ENCODE results near the gene TPST2. TPM values are rescaled to one million over a fixed set of nuclear protein-coding genes. Genes with fewer than 3 reads are reported as not detected.

TPST2 gene
- polyA plus RNA-seq, 3 donors: 21.7 to 29.3 (median 27.6) TPM

GRCh38 chr22:26479792-26480610 lies 109.9 kb downstream of the TPST2 start:
- no peak for DNase-seq (ENCODE audit: low read depth in 3 of 3, low spot score in 2 of 3)

GRCh38 chr22:26479043-26479791 lies 110.7 kb downstream of the TPST2 start:
- no peak for DNase-seq (ENCODE audit: low read depth in 3 of 3, low spot score in 2 of 3)

DNA sequence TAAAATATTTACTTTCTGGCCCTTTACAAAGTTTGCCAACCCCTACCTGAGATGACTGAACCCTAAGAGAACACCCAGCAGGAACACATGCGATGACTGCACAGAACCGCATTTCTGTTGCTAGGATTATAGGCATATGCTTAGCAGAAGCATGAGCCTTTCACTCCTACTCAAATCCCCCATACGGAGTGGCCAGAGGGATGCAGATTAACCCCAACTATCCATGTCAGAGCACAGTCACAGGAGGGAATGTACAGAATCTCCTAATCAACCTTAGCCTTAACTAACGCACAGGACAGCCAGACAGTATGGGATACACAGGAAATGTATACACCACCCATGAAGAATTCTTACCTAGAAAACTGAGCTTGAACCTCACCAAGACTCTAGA lies 112.6 kb downstream of the TPST2 start:
- no peak for DNase-seq (ENCODE audit: low read depth in 3 of 3, low spot score in 2 of 3)

GRCh38 chr22:26476705-26477340 lies 113.1 kb downstream of the TPST2 start:
- no peak for DNase-seq (ENCODE audit: low read depth in 3 of 3, low spot score in 2 of 3)

DNA sequence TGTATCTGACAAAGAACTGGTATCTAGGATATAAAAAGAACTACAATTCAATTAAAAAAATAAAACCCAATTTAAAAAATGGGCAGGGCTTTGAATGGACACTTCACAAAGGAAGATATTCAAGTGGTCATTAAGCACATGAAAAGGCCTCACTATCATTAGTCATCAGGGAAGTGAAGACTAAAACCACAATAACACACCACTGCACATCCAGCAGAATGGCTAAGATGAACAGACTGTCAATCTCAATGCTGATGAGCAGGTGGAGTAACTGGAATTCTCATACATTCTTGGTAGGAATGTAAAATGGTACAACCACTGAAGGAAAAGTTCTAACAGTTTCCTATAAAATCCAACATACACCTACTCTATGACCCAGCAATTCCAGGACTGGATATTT lies 115.2 kb downstream of the TPST2 start:
- DNase-seq (ENCODE audit: low read depth in 3 of 3, low spot score in 2 of 3): no peak

Other genes starting within 250 kb of the TPST2 start
- 1 to 10 TPM; 3.4 to 4.0 (median 3.7) TPM for gene ASPHD2, start 160.9 kb downstream of the TPST2 start, polyA plus RNA-seq (ENCODE audit: insufficient read length in 3 of 3)
- gene HPS4, start 106.3 kb downstream of the TPST2 start, polyA plus RNA-seq (ENCODE audit: insufficient read length in 3 of 3): 10 to 100 TPM; 30.4 to 33.0 (median 31.4) TPM
- 10 to 100 TPM; 33.2 to 35.3 (median 33.8) TPM for gene SRRD, start 106.3 kb downstream of the TPST2 start, polyA plus RNA-seq (ENCODE audit: insufficient read length in 3 of 3)
- gene TFIP11, start 77.7 kb downstream of the TPST2 start, polyA plus RNA-seq (ENCODE audit: insufficient read length in 3 of 3): 10 to 100 TPM; 45.6 to 47.3 (median 46.5) TPM
- under 1 TPM; 0.29 to 0.78 (median 0.69) TPM for gene CRYBB1, start 27.9 kb upstream of the TPST2 start, polyA plus RNA-seq (ENCODE audit: insufficient read length in 3 of 3)
- not detected for gene CRYBA4, start 31.8 kb upstream of the TPST2 start, polyA plus RNA-seq (ENCODE audit: insufficient read length in 3 of 3)
- gene MIAT, start 67.5 kb upstream of the TPST2 start, polyA plus RNA-seq (ENCODE audit: insufficient read length in 3 of 3): under 1 TPM; 0.32 to 0.50 (median 0.35) TPM

Measured in right renal cortex interstitium (tissue), 3 donors.